ENCODE measurements around the gene GLG1.
"Not testable (repeated sequence)": the region's sequence is repeated elsewhere in the genome, so short reads cannot be mapped to it uniquely, and the experiment has no call there.

Gene GLG1

DNA sequence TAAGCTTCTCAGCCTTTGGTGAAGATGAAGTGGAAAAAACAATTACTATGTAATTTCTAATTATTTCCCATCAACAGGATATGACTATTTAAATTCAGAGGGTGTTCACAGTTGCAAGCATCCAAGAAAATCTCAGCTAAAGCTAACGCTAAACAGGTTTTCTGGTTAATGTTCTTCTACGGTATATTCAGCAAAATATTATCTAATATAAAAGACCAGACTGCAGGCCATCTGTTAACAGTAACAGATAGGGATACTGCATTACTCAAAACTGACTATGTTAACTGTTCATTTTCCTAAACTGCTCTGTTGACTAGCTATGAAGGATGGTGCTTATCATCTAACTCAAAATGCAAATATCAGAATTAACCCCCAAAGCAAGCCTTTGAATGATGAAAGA is 32.8 kb downstream of the GLG1 start:
- DNase-seq = no peak

DNA sequence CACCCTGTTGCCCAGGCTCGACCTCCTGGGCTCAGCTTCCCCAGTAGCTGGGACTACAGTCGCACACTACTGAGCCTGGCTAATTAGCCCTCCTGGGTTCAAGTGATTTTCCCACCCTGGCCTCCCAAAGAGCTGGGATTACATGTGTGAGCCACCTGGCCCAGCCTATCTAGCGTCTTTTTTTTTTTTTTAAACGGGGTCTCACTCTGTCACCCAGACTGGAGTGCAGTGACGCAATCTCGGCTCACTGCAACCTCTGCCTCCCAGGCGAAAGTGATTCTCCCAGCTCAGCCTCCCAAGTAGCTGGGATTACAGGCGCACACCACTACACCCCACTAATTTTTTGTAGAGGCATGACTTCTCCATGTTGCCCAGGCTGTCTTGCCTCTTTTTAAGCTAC is 33.3 kb downstream of the GLG1 start:
- DNase-seq = no peak

DNA sequence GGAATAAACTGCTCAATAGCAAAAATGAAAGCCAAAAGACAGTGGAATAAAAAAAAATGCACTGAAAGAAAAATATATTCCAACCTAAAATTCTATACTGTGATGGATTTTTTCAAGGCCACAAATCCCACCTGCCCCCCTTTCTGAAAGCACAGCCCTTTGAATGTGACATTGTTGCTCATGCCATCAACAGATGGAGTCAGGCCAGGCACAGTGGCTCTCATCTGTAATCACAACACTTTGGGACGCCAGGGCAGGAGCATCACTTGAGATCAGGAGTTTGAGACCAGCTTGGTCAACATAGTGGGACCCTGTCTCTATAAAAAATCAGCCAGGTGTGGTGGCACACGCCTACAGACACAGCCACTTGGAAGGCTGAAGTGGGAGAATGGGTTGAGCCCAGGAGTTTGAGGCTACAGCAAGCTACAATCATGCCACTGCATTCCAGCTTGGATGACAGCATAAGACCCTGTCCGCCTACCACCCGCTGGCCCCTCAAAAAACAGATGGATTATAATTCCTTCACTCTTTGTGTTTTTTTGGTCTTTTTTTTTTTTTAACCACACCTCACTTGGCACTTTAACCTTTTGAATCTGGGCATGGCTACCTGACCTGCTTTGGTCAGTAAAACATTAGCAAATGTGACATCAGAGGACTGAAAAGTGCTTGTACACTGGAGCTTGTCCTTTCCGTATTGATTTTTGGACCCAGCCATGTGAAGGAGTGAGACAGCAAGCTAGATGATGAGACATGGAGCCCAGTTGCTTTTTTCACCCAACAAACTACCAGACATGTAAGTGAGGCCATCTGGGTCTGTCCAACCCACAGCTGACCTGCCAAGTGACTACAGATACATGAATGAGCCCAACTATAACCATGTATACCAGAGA is 36.3 kb downstream of the GLG1 start:
- no peak for DNase-seq

DNA sequence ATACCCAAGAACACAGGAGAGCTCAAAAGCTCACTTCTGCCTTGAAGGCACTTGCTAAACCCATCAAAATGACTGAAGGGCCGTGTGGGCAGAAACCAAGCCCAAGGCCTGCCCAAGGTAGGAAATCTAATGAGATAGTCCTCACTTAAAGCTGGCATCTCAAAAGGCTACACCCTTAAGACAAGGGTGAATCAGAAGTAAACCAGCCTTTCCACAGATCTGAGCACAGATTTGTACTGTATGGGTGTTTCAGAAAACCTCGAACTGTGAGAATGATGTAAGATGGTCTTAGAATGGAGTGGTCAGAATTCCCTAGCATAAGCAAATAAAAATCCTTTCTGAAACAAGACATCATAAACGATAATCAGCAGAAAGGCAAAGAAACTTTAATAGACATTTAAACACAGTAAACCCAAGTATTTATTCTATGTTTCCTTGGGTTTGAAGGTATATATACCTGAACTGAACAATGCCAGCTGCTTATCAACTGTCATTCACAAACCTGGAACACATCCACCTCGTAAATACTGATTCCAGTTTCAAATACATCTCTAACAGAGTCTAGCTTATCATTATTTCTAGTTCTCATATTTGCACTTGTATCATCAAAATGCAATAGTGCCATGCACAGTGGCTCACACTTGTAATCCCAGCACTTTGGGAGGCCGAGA is 37.8 kb downstream of the GLG1 start:
- DNase-seq = no peak

DNA sequence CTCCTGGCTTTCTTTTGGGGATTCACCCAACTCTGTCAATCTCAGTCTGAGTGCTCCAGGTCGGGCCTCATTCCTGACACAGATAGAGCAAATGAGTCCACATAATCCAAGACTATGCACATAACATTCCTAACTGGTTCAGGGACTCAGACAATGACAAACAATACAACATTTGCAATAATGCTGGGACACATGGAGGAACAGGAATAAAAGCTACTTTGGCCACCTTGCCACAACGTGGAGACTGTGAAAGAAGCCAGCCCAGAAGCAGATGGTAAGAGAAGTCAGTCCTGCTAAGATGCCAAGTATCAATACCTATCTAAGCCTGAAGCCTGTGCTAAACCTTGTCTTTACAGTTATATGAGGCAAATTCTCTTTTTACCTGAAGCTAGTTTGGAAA is 39.0 kb downstream of the GLG1 start:
- DNase-seq = no peak

DNA sequence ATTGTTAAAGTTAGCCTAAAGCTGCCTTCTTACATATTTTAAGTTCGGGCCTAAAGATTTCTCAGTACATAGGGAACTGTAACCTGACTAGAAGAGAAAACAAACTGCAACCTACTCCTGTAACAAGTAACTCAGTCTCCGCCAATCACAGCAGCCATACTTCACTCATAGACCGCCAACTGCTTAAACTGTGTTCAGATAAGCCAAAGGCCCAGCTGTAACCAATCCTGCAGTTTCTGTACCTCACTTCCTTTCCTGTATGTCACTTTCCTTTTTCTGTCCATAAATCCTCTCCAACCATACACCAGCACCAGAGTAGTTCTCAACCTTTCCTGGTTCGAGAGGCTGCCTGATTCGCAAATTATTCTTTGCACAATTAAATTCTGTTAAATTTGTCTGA is 41.5 kb downstream of the GLG1 start:
- DNase-seq = no peak

DNA sequence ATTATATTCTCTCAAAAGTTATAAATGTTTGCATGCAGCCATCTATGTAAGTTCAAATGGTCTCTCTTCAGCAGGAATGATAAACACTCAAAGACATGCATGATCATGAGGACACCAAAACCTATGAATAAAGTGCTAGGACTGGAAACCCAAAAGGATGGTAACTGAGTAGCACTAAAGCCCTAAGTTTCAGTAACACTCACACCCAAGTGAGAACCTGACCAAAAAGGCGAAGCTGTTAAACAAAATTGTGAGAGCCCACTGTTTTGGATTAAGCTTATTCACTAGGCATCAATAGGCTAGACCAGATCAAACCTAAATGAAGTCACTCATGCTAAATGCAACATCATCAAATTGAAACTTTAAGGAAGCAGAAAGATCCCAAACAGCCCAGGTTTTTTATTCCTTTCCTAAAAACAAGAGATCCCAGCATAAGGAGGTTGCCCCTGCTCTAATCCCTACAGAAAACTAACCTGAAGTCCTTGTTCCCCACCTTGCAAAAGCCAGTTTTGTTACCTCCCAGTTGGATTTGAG is 42.4 kb downstream of the GLG1 start:
- DNase-seq = no peak

DNA sequence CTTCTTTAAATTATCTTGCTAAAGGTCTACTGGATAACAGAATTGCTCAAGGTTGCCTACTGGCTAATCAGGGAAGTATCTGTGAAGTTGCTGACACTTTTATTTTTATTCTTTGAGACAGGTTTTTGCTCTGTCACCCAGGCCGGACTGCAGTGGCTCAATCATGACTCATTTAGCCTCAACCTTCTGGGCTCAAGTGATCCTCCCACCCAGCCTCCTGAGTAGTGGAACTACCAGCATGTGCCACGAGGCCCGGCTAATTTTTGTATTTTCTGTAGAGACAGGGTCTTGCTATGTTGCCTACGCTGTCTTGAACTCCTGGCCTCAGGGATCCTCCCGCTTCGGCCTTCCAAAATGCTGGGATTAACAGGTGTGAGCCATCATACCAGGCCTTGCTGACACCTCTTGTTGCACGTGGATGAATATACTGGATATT is 43.1 kb downstream of the GLG1 start:
- no peak for DNase-seq

DNA sequence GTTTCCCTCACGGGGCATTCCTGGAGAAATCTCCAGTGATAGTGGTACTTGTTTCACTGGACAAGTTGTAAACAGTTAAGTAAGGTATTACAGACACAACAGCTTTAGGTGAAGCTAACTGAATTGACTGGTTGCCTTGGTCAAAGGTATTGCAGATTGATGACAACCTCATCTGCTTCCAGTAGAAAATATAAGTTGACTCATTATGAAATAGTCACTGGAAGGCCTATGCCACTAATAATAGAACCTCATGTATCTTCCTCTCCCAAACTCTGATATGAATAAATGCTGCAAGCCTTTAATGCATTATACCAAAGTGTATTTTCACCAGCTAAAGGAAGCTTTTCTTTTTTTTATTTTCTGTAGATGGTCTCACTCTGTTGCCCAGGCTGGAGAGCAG is 44.8 kb downstream of the GLG1 start:
- no peak for DNase-seq

DNA sequence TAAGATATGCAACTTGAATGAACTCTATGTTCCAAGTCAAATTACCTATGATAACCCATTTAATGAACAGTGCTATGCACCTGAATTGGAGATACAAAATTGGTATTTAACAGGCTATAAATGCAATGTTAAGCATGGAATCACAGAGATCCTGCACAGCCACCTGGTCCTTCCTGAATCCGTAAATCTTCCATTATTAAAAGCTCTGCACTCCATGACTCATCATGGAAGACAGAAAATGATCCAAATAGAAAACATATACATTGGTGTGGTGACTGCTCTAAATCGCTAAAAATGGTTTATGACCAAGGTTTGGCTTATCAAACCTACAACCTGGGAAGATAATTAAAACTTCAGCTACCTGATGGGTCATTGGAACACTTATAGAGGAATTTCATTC is 45.3 kb downstream of the GLG1 start:
- no peak for DNase-seq

DNA sequence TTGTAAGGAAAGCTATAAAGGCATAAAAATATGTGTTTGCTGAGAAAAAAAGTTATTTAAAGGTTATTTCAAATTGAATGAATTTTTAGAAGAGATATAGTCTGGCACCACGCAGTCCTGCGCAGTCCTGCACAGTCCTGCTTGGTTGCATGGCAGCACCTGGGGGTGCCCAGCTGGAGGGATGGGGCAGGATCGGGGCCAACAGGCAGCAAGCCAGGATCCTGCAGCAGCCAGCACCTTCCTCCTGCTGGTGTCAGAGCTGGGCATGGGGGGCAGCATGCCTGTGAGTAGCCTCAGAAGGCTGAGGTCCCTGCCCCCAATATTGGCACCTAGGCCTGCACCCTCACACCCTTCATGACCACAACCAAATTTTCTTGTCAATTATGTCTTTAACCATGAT is 46.0 kb downstream of the GLG1 start:
- DNase-seq = no peak

DNA sequence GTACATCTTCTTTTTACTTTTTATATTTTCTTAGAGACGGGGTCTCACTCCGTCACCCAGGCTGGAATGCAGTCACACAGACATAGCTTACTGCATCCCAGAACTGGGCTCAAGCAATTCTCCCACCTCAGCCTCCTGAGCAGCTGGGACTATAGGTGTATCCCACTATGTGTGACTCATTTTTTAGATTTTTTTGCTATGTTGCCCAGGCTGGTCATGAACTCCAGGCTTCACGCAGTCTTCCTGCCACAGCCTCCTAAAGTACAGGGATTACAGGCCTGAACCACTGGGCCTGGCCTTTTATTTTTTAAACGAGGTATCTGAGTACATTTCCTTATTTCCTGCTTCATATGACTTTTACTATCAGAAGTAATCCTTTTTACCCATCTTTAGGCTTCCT is 48.0 kb downstream of the GLG1 start:
- DNase-seq = no peak

DNA sequence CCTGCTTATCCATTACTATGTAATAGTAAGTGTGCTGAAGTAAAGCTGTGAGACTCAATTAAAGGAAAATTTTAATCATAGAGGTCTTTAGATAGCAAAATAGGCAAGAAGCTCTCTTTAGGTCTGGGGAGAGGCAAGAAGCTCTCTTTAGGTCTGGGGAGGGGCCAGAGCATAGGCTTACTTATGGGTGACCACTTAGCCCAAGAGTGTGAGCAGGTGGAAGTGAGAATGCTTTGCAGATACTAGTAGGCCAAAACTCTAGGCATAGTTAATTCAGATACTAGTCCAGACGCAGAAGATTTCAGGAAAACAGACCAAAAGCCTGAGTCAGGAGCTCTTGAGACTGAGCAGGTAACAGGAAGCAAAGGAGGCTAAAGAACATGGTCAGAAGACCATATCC is 49.6 kb downstream of the GLG1 start:
- no peak for DNase-seq

DNA sequence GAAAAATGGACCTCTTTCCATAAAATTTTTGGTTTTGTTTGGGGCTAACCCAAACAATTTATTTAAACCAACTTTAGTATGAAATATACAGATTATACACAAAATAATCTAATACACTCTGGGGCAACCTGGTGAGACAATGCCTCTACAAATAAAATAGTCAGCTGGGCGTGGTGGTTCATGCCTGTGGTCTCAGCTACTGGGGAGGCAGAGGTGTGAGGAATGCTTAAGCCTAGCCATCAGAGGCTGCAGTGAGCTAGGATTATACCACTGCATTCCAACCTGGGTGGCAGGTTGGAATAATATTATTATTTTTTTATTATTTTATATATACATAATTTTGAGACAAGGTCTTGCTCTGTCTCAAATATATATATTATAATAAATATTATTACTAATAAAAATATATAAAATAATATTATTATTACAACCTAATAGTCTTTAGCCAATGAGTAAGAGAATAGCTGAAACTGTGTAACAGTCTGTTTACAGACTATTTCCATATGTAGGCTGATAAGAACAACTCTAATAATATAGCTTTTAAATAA is 50.5 kb downstream of the GLG1 start:
- no peak for DNase-seq

DNA sequence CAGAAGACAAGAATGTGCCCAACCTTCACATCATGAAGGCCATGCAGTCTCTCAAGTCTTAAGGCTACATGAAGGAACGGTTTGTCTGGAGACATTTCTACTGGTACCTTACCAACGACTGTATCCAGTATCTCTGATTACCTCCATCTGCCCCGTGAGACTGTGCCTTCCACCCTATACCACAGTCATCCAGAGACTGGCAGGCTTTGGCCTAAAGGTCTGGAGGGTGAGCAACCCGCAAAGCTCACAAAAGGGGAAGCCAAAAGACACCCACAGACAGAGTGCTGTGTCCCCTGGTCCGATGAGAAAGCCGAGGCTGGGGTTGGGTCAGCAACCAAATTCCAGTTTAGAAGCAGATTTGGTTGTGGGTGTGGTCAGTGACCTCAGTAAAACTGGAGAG is 54.6 kb downstream of the GLG1 start:
- DNase-seq = not testable (repeated sequence)

DNA sequence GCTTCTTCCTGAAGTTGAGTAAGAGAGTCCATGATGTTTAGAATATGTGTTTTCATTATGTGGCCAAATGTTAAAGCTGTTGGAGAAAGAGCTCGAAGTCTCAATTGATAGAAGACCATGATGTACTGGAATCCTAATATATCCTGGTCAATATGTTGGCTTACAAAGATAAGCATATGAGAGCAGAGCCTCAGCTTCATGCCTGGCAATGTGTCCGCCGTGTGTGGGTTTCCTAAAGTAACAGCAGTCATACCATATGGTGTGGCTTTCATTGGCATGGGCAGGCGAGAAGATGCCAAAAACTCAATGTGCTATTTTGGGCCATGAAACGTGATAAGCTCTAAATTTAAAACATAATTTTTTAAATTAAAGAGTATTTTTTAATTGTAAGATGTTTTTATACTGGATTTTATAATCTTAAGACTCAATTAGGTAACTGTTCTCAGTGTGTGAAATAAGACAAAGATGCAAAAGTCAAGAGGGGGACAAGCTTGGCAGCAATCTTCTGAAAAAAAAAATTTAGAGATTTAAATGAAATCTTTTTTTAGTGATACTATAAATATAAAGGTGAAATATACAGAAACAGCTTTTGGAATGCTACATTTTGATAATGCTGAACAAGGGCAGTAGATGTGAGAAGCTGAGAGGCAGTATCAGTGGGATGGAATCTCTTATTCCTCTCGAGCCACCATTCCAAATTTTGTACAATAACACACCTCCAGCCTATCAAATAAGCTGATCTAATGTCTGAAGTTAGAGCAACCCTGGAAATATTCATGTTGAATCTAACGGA is 56.5 kb downstream of the GLG1 start:
- DNase-seq = not testable (repeated sequence)

DNA sequence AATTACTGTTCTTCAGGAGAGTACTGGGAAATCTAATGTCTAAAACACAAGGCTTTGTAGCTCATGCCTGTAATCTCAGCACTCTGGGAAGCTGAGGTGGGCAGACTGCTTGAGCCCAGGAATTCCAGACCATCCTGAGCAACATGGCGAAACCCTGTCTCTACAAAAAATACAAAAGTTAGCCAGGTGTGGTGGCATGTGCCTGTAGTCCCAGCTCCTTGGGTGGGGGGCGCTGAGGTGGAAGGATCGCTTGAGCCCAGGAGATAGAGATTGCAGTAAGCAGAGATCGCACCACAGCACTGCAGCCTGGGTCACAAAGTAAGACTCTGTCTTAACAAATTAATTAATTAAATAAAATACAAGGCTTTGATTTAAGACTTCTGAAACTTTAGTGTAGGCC is 60.8 kb downstream of the GLG1 start:
- not testable (repeated sequence) for DNase-seq

DNA sequence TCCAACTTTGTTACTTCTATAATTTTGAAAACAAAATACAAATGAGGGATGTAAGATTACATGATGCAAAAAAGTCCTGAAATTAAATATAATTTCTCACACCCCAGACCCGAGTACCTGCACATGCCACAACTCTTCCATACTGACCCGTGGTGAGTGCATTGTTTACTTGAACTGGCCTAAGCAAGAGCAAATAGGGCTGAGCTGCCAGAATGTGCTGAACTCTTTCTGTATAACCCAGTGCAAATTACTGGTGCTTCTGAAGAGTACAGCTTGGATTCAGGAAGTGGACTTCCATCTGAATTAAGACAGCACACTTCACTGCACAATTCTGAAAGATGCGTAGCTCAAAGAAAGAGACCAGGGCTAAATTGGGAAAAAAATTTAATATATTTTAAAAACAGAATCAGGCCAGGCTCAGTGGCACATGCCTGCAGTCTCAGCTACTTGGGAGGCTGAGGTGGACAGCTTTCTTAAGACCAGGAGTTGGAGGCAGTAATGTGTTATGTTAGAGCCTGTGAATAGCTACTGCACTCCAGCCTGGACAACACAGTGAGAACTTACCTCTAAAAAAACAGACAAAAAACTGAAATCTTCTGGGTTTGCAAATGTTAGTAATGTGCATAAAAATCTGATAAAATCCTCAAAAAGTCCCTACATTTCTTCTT is 63.9 kb downstream of the GLG1 start:
- DNase-seq = not testable (repeated sequence)

DNA sequence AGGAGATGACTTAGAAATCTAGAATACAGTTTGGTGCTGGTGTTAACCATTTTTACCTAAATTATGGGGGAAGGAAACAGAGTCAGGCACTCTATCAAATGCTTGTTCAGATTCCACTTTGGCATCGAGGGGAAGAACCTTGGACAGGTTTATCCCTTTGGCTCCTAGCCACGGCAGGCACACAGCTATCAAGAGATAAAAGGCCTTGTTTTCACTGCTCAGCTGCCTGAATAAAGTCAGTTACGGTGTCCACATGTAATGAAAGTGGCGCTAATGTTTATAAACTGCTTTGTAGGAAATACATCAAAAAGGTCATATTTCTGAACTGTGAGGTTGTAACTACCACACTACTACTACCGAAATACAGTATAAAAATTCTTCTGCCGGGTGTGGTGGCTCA is 66.3 kb downstream of the GLG1 start:
- not testable (repeated sequence) for DNase-seq

DNA sequence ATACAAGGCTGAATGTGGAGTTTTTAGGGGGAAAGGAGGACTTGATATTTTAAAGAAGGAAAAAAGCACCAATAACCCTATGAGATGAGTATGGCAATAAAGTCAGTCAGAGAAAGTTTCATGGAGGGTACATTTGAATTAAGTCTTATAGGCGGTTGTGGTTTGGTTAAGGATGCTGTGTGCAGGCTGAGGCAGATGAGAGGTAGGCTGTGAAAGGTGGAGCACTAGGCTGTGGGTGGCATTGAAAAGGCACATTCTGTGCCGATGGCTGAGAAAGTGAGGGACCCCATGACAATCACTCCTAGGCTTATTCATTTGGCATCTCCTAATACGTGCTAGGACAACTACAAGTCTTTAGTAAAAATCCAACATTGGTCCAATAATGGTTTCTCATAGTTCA is 68.1 kb downstream of the GLG1 start:
- not testable (repeated sequence) for DNase-seq

DNA sequence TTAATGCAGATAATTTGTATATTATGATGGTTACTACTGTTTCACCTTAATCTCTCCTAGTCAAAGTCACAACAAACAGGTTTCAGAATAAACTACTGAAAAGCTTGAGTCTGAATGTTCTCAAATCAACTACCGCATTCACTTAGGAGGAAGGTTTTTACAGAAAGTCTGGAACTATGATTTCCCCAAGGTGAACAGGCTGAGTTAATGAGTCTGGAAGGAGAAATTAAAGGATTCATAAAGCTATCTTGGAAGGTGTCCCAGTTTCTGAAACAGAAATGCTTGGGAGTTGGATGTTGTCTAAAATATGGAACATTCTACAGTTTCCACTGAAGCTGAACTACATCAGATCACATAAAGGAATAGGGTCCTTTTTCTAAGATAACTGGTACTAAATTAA is 69.2 kb downstream of the GLG1 start:
- DNase-seq = not testable (repeated sequence)

DNA sequence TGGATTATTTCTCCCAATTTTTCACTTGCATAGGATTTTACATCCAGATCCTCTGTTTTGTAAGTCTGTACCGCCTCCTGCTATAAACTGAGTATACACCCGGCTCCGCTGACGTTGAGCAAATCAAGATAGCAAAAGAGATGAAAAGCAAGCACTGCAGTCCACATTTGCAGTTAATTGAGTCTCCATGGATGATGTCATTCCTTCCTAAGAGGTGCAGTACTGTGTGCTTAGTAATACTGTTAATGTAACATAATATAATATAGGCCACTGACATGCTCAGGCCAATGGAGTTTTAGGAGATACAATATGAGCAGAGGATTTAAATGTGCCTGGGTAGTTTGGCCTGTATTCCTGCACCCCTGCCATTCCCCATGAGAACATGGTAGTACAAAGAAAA is 72.3 kb downstream of the GLG1 start:
- DNase-seq = not testable (repeated sequence)
